K562 (cell line): ENCODE data around the gene MAN1A1. TPM values are rescaled to one million over a fixed set of nuclear protein-coding genes. Genes with fewer than 3 reads are reported as not detected.

Source experiments
- ARID3B ChIP-seq: fragments of 250-450 bp; sonication (Bioruptor Pico); IDR thresholded peaks from 2 replicates; pipeline ENCODE4 v1.4.0; 2020; ENCODE audit warnings: borderline replicate concordance
- FIP1L1 ChIP-seq: fragments of 200-400 bp; formaldehyde crosslinking; IDR thresholded peaks from 2 replicates; pipeline ENCODE4 v1.6.1; 2018; ENCODE audit warnings: mild to moderate bottlenecking, low read depth, low read length; ENCODE audit not compliant: poor library complexity, severe bottlenecking
- FOXK1 ChIP-seq: sonication (generic); formaldehyde crosslinking; IDR thresholded peaks from 2 replicates; pipeline ENCODE4 v1.8.0; 2022; ENCODE audit warnings: missing genetic modification reagents, mild to moderate bottlenecking, borderline replicate concordance
- GABPB1 ChIP-seq: sonication (generic); formaldehyde crosslinking; IDR thresholded peaks from 2 replicates; pipeline ENCODE4 v1.8.0; 2022; ENCODE audit warnings: mild to moderate bottlenecking, missing genetic modification reagents
- MEF2D ChIP-seq: conservative IDR thresholded peaks from 2 replicates; pipeline ENCODE4 v1.6.1; 2016; ENCODE audit warnings: low read depth, missing genetic modification characterization, missing compliant biosample characterization
- MEIS2 ChIP-seq: fragments of 450-650 bp; IDR thresholded peaks from 2 replicates; pipeline ENCODE4 v1.6.1; 2014; ENCODE audit warnings: mild to moderate bottlenecking; ENCODE audit not compliant: partially characterized antibody
- MITF ChIP-seq: IDR thresholded peaks from 2 replicates; pipeline ENCODE4 v1.6.1; 2014; ENCODE audit warnings: antibody characterized with exemption
- MLLT1 ChIP-seq, 2 experiments: fragments of 450-650 bp; IDR thresholded peaks; 2 replicates each; pipeline ENCODE4 v1.6.1; 2016
- TCFL5 ChIP-seq: fragments of 250-450 bp; sonication (Bioruptor Pico); conservative IDR thresholded peaks from 2 replicates; pipeline ENCODE4 v1.6.1; 2021; ENCODE audit warnings: mild to moderate bottlenecking, moderate library complexity, matching md5 sums
- USF2 ChIP-seq: sonication (generic); formaldehyde crosslinking; IDR thresholded peaks from 2 replicates; pipeline ENCODE4 v1.5.0; 2020; ENCODE audit warnings: missing genetic modification reagents
- ZC3H4 ChIP-seq: sonication (generic); formaldehyde crosslinking; IDR thresholded peaks from 2 replicates; pipeline ENCODE4 v1.9.0; 2021; ENCODE audit warnings: missing genetic modification reagents, borderline replicate concordance
- ZMIZ1 ChIP-seq, 2 experiments: fragments of 150-350 bp in 1 of 2; IDR thresholded peaks; 2 replicates each; pipeline ENCODE4 v1.6.1; 2012 to 2016; ENCODE audit warnings: low read depth in 2 of 2, low read length in 2 of 2, mild to moderate bottlenecking in 1 of 2, moderate library complexity in 1 of 2
- ZNF175 ChIP-seq: fragments of 200-800 bp; sonication (Bioruptor generic); IDR thresholded peaks from 2 replicates; pipeline ENCODE4 v1.6.1; 2016; ENCODE audit warnings: low read depth, mild to moderate bottlenecking, missing genetic modification characterization, missing compliant biosample characterization
- ZNF518B ChIP-seq: fragments of 250-450 bp; sonication (Bioruptor Pico); IDR thresholded peaks from 2 replicates; pipeline ENCODE4 v1.5.0; 2021; ENCODE audit warnings: mild to moderate bottlenecking, moderate library complexity
- polyA plus RNA-seq, 8 experiments: library from polyadenylated mRNA; depleted of rRNA in 4 of 8; stranded (reverse) in 5 of 8; unstranded in 3 of 8; fragments of >200 nt; fragmentation: Nextera tagmentation in 2 of 8; fragmentation: Illumina TruSeq in 1 of 8; extraction: Ambion mirVana in 2 of 8; extraction: Trizol in 1 of 8; gene quantifications; 2 replicates each; pipeline versions ENCODE4 v1.2.1 to v1.2.3, GENCODE V29; 2011 to 2014; ENCODE audit warnings: inconsistent platforms in 1 of 8, missing spikeins in 1 of 8
- total RNA-seq, 7 experiments: library from RNA; depleted of rRNA in 6 of 7; stranded (reverse); fragments of >200 nt in 6 of 7; fragmentation: Illumina TruSeq in 2 of 7; extraction: Trizol in 2 of 7; gene quantifications; 2 replicates each; pipeline versions ENCODE4 v1.2.1 to v1.2.3, GENCODE V29; 2011 to 2021; ENCODE audit warnings: low replicate concordance in 1 of 7

The MAN1A1 gene
- total and polyA plus RNA-seq, 9 of the 15 experiments (the other 6 are each of a cell fraction or from before 2014, with no cell fraction given): 24.5 to 78.4 (median 59.7) TPM

GRCh38 chr6:119347466-119348095 is 2.0 kb downstream of the MAN1A1 start (continued):
- TF ChIP-seq FIP1L1: no peak
- TF ChIP-seq TCFL5: no peak
- TF ChIP-seq ZNF175 (CRISPR knock-in tag): no peak
- TF ChIP-seq ZC3H4 (CRISPR knock-in tag): no peak
- TF ChIP-seq ZMIZ1 (IDR thresholded peaks at IDR 0.05; ENCODE audit: low read depth in 2 of 2, low read length in 2 of 2): no peak
- peak; percentile 67 for TF ChIP-seq MEIS2
- no peak for TF ChIP-seq USF2
- no peak for TF ChIP-seq MEF2D
- TF ChIP-seq ZNF518B (CRISPR knock-in tag): no peak
- peak in 1 of 2 experiments; percentile 56; a peak in 2 of 4 replicates for TF ChIP-seq MLLT1 (IDR thresholded peaks at IDR 0.05)
- TF ChIP-seq FOXK1 (CRISPR knock-in tag): no peak
- TF ChIP-seq MITF: no peak
- TF ChIP-seq ARID3B (CRISPR knock-in tag): no peak
- no peak for TF ChIP-seq GABPB1 (CRISPR knock-in tag)
